GM19463 (cell line): ENCODE measurements around the gene DACH1.

Experiments used
- ATAC-seq: cut with Tn5 transposase; IDR thresholded peaks from one replicate; pipeline ENCODE4 v1.9.1; 2021; ENCODE audit warnings: mild to moderate bottlenecking, moderate library complexity; ENCODE audit not compliant: unreplicated experiment

Gene DACH1

DNA sequence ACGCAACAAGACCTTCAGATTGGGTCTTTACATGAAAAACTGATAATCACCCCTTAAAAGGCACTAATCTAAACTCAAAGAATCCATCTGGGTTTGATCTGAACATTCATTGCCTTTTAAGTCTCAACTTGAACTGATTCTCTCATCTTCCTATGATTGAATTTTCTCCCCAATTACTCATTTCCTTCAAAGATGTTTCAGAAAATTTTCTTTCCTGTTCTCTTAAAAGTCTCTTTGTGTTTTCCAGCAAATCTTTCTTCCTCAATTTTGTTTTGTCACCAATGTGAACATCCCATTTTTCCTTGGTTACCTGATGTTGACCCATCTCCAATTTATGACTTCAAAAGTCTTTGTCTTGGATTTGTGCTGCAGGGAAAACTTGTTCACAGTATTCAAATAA lies 234.3 kb downstream of the DACH1 start:
- ATAC-seq: no peak

DNA sequence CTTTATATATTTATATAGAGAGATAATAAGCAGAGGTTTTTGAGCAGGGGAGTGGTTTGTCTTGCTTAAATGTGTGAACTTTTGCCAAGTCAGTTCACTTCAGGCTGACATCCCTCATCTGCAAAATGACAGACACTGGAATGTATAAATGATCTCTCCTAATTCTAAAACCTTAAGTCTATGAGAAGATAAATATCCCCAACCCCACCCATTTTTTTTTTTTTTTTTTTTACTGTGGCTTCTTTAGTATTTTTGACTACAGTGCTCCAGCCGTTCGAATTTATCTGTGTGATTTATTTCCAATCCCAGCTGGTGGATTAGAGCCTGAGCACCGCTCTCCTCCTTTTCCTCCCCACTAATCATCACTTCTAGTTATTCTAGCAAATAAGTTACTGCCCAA lies 234.8 kb downstream of the DACH1 start:
- no peak for ATAC-seq

DNA sequence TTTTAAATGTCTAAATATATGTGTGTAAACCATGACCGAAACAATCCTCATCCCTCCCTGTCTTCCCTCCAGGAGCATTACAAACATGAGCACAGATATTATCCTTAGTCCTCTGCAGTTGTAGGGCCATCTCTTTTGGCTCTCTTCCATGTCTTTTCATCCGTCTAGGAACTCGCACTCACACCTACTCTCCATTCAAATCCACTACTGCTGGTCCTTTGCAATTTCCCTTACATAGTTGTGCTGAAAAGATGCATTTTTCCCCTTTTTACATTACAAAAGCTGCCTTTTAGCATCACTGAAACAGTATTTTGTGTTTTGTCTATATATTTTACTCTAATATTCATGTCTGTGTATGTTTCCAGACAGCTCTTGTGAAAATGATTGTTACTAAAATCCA lies 237.8 kb downstream of the DACH1 start:
- no peak for ATAC-seq

DNA sequence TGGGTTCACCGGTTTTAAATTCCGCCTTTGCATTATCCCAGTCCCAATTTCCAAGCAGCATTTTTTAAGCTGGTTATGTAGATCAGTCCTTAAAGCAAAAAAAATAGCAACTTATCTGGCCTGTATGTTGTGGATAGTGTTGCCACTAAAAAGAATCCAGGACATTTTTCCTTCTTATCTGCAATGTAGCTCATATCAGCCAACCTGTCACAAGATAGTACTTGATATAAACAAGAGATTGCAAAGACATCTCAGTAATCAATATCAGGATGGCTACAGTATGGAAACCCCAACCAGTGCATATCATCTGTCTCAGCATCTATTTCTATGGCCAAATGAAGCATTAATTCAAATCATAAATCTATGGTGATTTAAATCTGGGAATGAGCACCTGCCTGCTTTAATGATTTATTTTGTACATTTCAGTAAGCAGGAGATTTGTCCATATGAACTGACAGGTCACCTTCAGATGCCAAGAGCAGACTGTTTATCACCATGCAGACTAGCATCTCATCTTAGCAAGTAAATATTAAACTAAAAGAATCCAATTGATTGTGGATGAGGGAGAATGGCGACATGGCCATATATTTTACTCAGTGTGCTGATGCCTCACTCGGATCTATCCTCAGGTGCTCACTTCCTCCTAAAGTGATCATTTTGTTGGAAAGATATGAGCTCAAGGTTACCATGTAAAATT lies 240.4 kb downstream of the DACH1 start:
- ATAC-seq: no peak

DNA sequence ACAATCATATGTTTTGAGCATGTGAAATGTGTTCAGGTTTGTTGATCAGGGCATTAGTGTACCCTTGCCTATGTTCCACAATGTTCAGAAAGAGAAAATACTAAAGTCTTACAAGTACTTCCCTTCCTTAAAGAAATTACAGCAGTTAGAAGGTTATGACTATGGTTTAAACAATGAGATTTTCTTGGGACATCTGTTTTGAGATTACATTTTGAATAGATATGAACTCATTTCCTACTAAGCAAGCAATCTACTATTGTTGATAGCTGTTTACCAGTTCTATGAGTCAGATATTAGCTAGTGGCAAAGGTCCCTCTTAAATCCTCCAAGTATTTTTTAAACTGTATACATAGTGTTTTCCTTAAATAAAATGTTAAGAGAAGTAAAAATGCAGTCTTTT lies 241.3 kb downstream of the DACH1 start:
- ATAC-seq: no peak

DNA sequence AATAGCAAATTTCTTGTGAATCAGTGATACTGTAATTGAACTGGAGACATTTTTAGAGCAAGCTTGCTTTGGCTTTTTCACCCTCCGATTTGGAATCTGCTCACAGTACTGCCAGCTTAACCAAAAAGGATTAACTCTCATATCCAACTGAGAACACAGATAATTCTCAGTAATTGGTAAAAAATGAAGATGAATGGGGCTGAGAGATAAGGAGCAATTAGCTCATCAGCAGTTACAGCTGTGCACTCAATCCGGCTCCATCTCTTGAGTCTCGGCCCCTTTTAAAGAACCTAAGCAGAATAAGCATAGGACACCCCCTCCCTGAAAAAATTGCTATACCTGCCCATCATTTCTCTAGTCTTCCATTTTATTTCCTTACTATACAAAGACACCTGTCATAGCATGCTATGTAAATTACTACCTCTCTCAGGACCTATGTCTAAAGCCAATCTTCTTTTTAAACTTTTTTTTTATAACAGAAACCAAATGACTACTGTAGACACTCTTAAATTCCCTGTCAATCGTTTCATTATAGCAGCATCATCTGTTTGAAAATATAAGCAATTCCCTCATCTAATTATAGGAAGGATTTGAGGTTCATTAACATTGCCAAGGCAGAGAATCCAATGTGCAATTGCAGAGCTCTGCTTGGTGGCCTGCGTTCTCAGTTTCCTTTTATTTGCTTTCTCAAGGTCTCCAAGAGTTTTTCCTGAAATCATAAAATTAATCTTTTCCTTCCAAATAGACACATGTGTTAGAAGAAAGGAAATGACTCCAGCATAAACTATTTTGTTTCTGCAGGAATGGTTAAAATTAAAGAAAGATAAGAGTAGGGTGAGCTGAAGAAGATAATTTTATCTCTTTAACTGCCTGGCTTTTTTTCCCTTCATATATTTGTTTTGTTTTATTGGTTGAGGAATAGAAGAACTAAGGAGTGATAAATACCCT lies 242.1 kb downstream of the DACH1 start:
- no peak for ATAC-seq

DNA sequence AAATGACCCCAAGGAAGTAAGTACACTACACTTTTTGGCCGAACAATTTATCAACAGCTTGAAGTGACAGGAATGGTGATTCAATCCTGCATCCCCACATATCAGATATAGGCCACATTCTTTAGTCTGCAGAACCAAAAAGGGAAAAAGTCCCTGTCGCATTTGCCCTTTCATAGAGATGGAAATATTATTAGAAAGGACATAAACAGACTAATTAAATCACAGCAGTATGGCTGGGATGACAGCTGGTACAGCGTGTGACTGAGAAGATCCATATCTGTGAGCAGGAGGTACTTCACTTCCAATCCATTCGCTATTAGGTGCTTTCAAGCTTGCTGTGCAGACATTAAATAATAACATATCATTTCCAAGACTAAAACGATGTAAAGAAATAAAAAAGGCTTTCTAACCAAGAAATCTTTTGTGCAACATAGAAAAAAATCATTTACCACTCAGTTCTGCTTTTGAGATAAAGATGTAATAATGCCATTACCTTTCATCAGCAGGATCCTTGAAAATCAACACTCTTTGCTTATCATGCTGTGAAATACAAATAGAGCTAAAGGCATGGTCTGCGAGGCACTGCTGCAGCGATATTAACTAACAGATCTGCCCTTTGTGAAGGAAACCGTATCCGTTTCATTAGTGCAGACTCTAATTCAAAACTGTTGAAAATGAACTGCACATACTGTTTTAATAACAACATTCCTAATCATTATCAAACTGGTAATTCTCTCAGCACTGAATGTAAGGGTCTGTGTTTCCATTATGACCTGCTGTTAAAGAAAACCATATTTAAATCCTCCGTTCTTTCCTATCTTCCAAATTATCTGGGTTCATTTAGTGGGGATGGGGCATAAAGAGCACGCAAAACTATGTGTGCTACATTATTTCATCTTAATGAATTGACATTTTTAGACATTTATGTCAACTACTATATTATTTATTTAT lies 245.6 kb downstream of the DACH1 start:
- no peak for ATAC-seq

DNA sequence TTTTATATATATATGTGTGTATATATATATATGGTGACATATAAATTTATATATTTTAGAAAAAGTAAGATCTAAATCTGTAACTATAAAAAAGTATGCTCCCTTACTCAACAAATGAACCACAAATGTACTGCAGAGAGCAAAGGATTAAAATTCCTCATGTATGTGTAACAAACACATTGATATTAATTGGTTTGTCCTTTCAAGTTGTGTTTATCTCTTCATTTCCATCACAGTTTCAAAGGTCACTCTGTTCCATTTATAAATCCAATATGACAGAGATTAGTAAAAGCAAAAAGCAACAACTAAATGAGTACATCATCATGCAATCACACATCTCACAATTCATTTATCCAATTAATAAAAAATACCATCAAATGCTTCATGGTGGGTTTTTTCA lies 247.9 kb downstream of the DACH1 start:
- ATAC-seq: no peak

DNA sequence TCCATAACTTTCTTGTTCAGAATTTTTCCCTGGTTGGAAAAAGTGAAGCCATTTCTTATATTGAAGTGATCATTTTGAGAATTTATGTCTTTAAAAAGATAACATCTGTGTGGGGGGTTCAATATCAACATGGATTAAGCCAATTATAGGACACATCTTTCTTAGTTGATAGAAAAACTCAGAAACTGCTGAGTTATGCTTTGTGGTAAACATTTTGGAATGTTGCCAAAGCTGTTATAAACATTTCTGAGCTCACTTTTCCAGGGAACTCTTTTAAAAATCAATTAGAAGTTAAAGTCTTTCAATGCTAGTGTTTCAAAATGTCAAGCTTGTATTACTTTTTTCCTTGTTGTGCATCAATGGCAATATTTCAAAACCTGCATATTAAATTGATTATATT lies 248.8 kb downstream of the DACH1 start:
- no peak for ATAC-seq

DNA sequence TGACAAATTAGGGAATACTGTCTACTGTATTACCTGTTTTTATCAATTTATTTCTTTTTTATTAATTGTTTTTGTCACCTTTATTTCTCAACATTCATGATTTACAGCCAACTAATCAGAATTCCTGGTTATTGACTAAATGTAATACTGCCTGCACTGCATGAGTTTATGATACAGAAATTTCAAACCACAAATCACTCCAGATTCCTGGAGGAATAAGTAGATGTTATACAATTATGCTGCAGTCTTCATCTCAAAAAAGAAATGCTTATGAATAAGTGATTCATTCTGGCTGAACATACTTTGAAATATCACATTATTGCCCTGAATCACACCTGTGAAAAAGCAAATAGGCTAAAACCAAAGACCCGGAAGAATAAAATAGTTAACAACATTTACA lies 249.7 kb downstream of the DACH1 start:
- no peak for ATAC-seq

DNA sequence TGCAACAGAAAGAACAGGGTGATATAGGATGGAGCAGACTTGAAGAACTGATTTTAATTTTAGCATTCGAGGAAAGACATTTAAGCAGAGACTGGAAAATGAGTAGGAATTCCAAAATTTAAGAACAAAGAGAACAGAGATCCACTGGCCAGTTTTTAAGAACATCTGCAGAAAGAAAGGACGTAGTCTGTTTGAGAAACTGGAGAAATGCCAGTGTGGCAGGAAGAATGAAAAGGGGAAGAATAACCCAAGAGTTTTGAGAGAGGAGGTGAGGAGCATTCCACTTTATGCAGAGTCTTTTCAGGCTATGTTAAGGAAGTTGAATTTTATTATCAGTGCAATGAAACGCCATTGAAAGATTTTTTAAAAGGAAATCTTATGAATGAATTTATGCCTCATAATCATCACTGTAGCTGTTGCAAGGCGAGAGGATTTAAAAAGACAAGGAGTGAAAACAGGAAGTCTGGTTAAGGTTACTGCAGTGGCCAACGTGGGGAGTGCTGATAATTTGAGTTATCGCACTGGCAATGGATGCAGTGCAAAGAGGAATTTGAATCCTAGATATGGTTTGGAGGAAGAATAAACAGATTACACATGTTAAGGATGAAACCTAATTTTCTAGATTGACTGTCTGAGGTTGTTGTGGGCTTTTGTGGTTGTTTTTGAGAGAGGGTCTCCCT lies 253.8 kb downstream of the DACH1 start:
- ATAC-seq: no peak

DNA sequence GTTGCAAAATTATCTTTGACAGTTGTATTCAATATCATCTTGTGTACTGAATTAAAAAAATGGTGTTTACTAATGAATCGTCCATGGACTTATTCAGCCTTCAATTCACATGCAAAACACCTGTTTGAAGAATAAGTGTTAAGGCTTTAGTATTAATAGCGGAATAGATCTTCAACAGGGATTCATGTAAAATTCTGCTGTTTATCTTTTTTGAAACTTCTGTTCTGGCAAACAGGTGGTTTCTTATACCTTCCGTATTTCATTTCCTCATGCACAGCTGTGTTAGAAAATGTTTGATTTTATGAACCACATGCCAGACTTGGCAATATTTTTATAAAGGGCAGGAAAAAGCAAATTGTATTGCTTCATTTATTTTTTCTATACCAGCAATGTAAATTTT lies 255.7 kb downstream of the DACH1 start:
- ATAC-seq: no peak

DNA sequence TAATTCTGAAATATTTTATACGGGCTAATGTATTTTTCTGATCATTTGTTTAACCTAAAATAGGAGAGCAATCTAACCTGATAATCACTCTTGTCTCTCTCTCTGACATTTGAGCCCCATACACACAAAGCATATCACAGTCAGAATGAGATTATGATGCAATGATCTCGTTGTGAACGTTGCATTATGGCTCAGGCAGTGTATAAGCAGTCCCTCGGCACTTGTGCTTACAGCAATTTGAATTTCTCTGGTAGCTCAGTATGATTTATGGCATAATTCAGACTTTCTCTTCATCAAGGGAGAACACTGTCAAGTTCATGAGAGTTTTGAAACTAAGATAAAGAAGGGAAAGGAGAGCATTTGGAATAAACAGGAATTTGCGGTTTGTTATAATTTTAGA lies 256.1 kb downstream of the DACH1 start:
- ATAC-seq: no peak

DNA sequence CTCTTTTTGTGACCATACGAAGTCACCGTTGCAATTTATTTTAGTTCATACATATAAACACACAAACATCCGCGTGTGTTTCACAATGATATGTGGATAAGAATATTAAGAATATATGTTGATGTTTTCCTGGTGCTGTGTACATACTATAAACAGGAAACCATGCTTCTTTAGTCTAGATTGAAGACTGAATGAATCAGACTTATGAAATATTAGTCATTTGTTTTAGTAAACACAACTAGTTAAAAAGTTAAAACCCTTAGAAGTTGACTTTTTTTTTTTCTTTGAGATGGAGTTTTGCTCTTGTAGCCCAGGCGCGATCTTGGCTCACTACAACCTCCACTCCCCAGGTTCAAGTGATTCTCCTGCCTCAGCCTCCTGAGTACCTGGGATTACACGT lies 257.7 kb downstream of the DACH1 start:
- ATAC-seq: no peak

DNA sequence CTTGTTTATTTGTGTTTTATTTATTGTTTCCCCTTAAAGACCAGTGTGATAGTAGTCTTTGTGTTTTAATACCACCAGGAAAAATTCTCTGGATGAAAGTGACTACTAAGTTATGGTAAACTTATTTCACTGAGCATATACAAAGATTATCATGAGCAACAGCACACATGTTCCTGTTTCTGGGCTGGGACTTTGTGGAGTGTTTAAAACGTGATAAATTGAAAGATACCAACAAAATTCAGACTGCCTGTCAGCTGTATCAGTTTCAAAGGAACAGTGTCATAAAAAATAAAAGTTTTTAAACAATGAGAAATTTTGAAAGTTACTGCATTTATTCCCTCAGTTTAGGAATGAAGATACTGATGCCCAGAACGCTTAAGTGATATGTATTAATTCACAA lies 259.4 kb downstream of the DACH1 start:
- ATAC-seq: no peak

DNA sequence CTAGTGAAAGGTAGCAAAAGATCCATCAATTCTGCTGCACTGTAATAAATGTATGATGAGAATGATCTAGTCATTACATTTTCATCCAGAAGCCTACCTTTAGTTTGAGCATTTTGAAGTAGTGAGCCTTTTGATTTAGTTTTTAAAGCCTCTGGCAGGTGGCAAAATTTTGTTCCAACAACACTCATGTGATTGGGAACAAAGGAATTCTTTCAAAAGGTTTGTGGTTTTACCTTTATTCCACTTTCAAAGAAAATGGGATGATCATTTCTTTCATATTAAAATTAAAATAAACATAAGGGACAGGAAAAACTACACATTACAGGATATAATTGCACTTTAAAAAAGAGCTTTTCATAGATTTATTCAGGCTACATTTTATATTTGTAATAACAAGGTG lies 260.2 kb downstream of the DACH1 start:
- no peak for ATAC-seq

DNA sequence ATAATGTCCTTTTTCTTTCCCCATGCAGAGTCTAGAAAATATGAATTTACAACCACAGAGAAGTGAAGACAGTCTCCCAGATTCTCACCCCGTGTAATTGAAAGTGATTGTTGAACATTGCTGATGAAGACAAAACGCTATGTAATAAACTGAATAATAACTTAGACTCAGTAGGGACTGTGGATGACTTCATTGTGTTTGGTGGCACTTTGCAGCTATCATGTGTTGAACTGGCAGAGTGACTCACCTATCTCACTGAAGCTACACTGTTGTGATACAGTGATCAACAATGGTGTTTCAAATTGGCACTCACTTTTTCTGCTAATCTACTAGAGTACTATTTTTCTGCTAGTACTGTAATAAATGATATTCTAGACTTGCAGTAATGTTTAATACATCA lies 261.3 kb downstream of the DACH1 start:
- no peak for ATAC-seq

DNA sequence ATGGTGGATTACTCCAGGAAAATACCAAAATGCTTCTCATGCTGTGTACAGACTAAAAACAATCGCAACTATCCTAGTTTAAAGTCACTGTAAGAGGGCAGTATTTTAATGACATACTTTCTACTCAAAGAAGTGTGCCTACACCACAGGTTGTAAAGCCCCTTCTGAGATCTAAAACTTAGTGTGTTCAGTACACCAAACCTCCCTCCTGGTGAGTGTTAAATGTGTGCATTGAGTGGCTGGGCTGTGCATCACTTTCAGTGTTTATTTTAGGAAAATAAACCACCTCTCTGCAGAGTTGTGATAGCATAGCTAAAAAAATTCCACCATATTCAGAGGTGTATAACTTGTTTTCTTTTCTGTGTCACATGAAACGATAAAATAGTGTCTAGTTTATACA lies 263.7 kb downstream of the DACH1 start:
- no peak for ATAC-seq

DNA sequence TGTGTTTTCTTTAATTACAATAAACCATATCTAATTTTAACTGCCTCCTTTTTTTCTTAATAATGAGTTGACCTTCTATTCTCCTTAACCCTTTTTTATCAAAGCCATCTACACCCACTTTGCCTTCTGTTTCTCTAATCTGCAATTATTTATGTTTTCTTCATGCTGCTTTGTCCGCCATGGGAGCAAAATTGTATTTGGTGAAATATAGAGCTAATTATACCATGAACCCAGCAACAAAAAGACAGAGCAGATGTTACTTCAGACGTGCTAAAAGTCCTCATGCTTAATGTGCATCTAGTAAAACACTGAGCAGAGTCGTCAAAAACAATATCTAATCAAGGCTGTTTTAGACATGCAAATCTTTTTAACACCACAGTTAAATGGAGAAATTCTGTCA lies 264.7 kb downstream of the DACH1 start:
- no peak for ATAC-seq

DNA sequence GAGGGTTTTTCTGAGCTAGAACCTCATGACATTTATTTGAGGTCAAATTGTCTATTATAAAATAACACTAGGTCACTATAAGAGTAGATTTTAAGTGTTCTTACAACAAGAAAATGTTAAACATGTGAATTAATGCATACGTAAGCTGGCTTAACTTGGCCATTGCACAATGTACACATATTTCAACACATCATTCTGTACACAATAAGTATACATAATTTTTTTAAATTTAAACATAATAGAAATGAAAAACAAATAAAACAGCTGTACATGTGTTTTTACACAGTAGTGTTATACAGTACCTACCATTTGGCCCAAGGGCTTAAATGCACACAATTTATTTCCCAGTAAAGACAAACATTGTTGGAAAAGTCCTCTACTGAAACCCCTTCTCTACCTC lies 269.9 kb downstream of the DACH1 start:
- no peak for ATAC-seq

DNA sequence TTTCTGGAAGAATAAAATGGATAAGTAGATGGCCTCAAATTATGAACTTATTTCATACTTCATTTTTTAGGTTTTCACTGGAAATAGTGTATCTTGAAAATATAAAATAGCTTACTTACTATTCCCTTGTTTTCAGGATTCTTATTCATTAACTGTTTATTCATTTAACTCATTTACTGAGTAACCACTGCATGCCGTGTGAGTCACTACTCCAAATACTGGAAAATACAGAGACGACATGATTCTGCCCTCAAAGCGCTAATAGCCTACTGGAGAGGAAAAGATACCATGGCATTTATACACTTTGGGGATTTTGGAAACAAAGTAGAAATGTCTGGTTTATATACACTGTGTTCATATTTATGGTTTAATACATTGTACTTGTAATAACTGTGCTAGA lies 270.9 kb downstream of the DACH1 start:
- ATAC-seq: no peak
